ENCODE results near the gene CDH4.

DNA sequence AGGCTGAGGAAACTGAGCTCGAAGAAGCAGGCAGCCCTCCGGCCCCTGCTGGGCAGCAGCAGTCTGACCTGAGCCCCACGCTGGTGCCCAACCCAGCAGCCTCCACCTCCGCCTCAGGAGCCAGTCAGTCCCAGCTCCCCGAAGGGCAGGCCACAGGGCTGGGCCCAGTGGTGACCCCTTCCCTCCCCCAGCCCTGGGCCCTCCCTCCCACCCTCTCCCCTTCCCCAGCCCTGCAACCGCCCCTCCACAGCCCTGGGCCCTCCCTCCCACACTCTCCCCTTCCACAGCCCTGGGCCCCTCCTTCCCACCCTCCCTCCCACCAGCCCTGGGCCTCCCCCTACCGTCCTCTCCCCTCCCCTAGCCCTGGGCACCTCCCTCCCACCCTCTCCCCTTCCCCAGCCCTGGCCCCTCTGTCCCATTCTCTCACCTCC is 698.6 kb downstream of the CDH4 start:
- no peak for TF ChIP-seq POLR2A (IDR thresholded peaks at IDR 0.05; ENCODE audit: low read depth, low read length)
- TF ChIP-seq, protein P1, sequence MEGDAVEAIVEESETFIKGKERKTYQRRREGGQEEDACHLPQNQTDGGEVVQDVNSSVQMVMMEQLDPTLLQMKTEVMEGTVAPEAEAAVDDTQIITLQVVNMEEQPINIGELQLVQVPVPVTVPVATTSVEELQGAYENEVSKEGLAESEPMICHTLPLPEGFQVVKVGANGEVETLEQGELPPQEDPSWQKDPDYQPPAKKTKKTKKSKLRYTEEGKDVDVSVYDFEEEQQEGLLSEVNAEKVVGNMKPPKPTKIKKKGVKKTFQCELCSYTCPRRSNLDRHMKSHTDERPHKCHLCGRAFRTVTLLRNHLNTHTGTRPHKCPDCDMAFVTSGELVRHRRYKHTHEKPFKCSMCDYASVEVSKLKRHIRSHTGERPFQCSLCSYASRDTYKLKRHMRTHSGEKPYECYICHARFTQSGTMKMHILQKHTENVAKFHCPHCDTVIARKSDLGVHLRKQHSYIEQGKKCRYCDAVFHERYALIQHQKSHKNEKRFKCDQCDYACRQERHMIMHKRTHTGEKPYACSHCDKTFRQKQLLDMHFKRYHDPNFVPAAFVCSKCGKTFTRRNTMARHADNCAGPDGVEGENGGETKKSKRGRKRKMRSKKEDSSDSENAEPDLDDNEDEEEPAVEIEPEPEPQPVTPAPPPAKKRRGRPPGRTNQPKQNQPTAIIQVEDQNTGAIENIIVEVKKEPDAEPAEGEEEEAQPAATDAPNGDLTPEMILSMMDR (IDR thresholded peaks at IDR 0.05; ENCODE audit: extremely low read depth in 1 of 2, insufficient read depth in 1 of 2, low read depth in 1 of 2, low read length in 2 of 2), result no peak
- no peak for TF ChIP-seq JUN (IDR thresholded peaks at IDR 0.05; ENCODE audit: borderline replicate concordance, insufficient read depth, insufficient read length, low read depth)
- no peak for TF ChIP-seq POLR2AphosphoS5 (IDR thresholded peaks at IDR 0.05; ENCODE audit: insufficient read depth, low read depth, low read length)
- no peak for TF ChIP-seq EZH2 (IDR thresholded peaks at IDR 0.05; ENCODE audit: borderline replicate concordance, low read depth, low read length, severe bottlenecking)
- TF ChIP-seq MYC (IDR thresholded peaks at IDR 0.05; ENCODE audit: low read depth, low read length), result no peak
- TF ChIP-seq, protein P2, sequence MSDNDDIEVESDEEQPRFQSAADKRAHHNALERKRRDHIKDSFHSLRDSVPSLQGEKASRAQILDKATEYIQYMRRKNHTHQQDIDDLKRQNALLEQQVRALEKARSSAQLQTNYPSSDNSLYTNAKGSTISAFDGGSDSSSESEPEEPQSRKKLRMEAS (IDR thresholded peaks at IDR 0.05; ENCODE audit: insufficient read depth, insufficient read length), result no peak
- no peak for TF ChIP-seq GATA2 (IDR thresholded peaks at IDR 0.05; ENCODE audit: insufficient read depth, insufficient read length, low read depth, low read length)

All from endothelial cell of umbilical vein (primary cell).